Iris pigment epithelial cell (primary cell): ENCODE data around the gene ZNF81.
"Not testable (repeated sequence)": the region's sequence is repeated elsewhere in the genome, so short reads cannot be mapped to it uniquely, and the experiment has no call there.

Source experiments
- DNase-seq: peaks from one replicate; pipeline ENCODE4 v3.0.0-alpha.2; 2011; ENCODE audit warnings: low read depth

Gene ZNF81

DNA sequence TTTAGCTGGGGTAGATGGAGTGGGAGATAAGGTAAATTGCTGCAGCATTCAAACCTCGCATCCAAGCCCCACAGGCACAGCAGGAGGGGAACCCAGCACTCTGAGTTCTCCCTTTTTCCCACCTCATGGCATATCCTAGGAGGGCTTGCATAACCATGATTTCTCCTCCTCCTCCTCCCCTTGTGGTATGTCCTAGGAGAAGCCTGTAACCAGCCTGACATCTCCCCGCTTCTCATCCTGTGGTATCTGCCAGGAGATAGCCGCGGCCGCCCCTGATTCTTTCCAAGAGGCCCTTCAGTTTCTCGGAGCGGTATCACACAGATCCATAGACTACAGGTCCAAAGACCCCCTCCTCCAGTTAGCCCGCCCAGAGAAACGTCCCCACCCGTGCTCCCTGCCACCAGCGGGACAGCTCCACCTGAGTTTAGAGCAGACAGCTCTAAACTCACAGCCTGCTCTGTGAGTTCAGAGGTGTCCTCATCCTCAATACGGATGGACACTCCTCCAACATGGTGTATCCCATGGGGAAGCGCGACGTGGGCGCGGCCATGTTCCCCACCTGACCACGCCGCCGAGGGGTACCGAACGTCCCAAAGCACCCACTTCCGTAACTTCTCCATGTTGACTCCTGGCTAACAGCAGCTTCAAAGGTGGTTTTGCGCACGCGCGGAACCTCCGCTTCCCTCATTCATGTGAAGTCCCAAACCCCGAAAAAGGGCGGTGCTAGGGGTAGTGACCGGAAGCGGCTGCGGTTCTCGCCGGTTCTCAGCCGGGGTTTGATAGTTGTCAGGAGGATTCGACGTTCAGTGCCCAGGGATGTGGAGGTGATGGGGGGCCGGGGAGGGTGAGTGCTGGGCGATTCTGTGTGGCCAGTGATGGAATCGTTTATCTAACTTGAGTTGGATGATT is at the start of gene ZNF81:
TSS of gene ZNF81 (plus strand) at position 739 of the 909 bp plus-strand sequence. CDS start 9,366 bp downstream, outside the sequence.
- DNase-seq = peak; percentile 95

DNA sequence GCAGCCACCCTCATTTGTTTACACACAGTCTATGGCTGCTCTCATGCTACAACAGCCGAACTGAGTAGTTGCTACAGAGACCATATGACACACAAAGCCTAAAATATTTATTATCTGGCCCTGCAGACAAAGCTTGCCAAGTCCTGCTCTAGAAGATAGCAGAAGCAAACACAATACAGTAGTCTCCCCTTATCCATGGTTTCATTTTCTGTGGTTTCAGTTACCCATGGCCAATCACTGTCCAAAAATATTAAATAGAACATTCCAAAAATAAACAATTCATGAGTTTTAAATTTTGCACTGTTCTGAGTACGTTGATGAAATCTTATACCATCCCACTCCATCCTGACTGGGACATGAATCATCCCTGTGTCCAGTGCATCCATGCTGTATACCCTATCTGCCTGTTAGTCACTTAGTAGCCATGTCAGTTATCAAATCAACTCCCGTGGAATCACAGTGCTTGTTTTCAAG is 40.2 kb upstream of the ZNF81 start:
- peak; percentile 81 for DNase-seq

DNA sequence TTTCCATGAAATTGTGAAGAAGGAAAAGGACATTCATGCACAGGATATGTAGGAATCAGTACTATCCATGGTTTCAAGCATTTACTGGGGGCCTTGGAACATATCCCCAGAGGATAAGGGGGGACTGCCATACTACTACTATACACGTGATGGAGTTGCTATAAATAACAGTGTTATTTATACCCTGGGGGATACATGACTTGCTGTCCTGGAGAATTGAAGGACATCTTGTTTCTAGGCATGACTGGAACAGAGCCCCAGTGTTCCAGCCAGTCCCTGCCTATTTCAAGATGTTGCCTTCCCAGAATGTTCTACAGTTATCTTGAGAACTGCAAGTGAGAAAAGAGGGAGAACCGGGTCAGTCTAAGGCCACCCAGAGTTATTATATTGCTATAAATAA is 39.6 kb upstream of the ZNF81 start:
- no peak for DNase-seq

DNA sequence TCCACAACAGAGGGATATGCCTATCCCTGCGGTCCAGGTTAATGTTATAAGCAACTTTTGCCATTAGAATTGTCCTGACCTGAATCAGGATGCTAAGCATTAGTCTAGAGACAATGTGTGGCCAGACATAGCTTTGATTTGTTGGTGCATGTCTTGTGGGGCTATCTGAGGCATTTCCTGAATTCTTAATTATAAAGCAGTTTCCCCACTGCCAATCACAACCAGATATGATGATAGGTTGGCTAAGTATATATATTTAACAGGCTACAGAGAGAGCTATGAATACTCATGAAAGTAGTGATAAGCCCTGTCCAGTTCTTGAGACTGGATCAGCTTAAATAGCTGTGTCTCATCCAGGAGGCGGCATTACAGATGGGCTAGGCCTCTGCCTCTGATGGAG is 37.8 kb upstream of the ZNF81 start:
- no peak for DNase-seq

DNA sequence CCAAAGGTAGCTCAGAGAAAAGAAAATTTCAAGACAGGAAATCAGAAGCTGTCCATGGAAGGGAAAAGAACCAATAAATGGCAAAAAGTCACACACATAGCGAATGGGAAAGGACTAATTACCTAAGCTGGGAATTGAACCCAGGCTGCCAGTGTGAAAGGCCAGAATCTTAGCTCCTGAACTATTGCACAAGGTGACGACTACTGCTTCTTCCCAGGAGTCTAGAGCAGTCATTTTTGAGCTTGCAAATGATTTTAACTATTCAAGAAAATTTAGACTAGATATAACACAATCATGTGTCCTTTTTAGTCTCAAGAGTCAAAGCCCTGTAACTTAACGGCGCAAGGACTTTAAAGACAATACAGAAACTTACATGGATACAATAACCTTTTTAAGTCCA is 34.1 kb upstream of the ZNF81 start:
- DNase-seq = peak; percentile 16

DNA sequence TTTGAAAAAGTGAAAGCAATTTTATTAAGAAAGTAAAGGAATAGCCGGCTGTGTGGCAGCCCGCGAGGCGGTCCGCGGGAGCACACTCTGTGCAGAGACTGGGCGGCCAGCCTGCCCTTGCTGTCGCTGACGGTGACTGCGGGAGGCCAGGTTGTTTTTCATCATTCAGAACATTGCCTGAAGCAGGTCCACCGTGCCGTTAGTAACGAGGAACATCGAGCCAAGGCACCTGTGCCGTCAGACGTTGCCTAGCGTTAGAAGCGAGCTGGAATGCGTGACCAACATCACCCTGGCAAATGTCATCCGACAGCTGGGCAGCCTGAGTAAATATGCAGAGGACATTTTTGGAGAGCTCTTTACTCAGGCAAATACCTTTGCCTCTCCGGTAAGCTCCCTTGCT is 33.6 kb upstream of the ZNF81 start:
- DNase-seq = not testable (repeated sequence)

DNA sequence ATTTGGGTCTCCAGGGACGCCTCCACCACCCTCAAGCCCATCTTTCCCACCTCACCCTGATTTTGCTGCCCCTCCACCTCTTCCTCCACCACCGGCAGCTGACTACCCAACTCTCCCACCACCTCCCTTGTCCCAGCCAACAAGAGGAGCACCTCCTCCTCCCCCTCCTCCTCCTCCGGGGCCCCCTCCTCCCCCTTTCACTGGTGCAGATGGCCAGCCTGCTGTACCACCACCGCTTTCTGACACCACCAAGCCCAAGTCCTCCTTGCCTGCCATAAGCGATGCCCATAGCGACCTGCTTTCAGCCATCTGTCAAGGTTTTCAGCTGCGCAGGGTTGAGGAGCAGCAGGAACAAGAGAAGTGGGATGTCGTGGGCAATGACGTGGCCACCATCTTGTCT is 32.4 kb upstream of the ZNF81 start:
- no peak for DNase-seq

DNA sequence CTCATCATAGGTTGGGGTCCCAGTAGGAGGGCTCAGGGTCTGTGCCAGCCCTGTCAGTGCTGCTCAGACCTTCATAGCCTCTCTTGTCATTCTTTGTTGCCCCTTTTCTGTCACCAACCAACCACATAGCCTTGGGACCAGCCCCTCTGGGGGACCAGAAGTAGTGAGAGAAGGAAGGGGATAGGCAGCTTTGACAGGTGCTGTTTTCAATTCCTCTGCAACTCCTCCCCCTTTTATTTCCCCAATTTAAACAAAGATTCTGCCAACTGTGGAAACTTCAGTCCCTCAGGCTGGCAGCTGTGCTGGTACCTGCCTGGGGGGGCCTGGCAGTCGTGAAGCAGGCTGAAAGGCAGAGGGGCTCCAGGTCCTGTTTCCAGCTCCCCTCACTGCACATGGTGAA is 30.9 kb upstream of the ZNF81 start:
- not testable (repeated sequence) for DNase-seq

DNA sequence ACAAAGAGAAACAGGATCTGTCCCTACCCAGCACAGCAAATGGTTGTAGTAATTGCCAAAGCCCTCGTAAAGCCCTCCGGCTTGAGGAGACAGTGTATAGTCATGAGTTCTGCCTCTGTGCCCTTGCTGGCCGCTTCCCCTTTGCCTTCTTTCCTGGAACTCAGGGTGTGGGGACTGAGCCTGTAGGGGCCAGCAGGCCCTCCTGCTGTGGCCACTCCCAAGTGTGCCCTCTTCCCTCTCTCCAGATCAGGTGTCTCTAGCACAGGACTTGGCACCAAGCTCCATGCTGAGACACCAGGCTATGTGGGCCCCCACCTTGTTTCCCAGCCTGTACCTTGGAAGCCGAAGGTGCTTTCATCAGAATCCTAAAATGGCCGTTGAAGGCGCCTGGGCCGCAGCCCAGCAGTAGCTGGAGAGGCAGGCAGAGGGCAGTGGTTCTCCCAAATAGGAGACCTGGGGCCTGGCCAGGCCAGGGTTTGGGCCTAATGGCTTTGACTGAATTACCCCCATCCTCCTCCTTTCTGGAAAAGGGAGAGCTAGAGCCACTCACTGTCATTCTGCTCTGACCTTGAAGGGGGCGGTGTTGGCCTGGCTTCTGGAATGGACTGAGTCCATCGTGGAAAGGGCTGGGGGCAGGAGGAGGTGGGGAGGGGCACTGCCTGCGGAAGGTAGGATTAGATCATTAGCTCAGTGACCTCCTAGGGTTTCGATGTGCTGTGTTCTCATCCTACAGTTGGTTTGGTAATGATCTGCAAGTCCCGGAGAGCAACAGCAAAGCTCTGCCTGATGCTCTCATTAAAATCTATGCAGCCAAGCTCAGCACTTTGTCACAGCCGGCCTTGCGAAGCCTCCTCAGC is 30.1 kb upstream of the ZNF81 start:
- DNase-seq = not testable (repeated sequence)

DNA sequence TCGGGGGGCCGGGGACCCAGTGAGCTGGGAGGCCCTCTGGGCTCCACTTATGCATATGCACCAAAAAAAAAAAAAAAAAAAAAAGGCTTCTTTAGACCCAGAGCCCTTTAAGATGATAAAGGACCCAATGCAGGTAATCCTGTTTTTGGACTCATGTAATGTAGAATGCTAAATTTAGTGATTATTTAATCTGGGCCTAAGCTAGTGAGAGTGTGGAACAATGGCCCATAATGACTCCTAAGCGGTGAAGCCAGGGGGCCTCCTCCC is 29.5 kb upstream of the ZNF81 start:
- not testable (repeated sequence) for DNase-seq

DNA sequence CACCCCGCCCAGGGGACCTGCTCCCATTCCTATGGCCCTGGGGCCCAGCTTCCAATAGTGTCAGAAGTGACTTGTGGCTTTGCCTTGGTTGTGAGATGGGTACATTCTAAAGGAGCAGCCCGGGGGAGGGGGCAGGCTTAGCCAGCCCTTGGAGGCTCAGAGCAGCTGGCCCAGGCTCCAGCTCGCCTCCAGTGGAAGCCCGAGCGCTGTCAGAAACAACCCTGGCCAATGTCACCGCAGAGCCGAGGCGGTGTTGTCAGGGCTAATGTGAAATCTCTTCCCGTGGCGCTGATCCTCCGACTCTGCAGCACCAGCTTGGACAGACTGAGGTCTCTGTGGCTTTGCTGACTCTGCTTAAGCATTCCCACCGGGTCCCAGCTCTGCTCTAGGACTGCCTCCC is 29.2 kb upstream of the ZNF81 start:
- DNase-seq = no peak

DNA sequence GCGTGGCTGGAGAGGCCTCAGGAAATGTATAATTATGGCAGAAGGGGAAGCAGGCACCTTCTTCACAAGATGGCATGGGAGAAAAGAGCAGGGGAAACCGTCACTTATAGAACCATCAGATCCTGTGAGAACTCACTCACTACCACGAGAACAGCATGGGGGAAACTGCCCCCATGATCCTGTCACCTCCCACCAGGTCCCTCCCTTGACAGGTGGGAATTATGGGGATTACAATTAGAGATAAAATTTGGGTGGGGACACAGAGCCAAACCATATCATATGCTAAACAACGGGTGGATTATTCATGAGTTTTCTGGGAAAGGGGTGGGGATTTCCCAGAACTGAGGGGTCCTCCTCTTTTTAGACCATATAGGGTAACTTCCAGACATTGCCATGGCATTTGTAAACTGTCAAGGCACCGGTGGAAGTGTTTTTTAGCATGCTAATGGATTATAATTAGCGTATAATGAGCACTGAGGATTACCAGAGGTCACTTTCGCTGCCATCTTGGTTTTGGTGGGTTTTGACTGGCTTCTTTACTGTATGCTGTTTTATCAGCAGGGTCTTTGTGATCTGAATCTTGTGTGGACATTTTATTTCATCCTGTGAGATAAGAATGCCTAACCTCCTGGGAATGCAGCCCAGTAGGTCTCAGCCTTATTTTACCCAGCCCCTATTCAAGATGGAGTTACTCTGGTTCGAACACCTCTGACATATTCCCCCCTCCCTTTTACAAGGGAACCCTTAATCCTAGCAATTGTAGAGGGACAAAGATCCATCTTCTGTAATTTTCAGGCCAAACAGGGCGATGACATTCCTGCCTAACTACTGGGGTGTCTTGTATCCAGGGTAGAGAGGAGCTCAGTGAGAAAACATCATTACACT is 27.6 kb upstream of the ZNF81 start:
- no peak for DNase-seq

DNA sequence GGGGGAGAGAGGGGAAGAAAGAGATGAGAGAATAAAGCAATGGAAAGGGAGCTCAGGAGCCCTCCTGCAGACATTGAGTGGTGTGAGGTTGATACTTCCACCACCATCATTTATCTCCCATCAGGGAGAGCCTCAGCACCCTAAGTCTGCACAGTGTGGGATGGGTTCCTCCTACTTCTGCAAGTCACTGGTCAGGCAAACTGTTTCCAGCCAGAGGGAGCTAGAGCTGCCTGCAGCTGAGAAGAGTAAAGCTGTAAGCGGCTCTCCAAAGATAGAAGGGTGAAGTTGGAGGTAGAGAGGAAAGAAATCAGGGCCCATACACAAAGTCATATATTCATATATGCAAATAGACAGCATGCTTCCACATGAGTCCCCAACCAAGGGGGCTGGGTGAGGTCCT is 21.9 kb upstream of the ZNF81 start:
- DNase-seq = no peak

DNA sequence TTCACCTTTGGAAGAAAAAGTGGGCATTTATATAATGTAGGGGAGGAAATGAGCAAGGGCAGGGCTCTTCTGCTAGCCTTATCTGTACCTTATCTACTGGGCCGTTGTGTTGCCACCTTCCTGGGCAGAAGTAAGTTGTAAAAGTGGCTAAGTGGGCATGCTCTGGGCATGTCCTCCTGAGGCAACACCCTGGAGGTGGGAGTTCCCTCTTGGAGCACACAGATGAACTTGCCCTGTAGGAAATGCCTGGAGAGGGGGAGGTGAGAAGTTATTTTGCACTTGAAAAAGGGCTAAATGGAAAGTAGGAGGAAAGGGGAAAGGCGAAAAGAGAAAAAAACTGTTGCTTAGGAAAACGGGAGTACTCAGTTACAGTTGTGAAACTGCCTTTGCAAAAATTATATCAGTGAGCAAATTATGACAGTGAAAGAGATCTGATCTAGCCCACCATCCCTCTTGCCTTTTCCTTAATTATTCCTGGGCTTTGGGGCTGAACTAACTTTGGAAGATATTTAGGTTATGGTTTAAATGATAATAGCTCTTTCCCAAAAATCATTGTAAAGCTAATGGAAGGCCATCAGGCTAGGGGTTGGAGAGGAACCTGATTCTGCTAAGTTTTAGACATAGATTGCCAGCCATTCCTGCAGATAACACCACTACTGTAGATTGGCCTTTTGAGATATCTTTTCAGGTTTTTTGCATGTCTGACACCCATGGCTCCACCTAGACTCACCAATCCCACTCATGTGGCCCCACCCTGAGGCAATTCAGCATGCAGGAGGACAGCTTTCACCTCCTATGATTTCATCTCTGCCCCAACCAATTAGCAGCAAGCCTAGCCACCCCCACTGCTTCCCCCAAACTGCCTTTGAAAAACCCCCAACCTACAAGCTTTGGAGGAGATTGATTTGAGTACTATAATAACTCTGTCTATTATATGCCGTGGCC is 20.5 kb upstream of the ZNF81 start:
- DNase-seq = no peak

DNA sequence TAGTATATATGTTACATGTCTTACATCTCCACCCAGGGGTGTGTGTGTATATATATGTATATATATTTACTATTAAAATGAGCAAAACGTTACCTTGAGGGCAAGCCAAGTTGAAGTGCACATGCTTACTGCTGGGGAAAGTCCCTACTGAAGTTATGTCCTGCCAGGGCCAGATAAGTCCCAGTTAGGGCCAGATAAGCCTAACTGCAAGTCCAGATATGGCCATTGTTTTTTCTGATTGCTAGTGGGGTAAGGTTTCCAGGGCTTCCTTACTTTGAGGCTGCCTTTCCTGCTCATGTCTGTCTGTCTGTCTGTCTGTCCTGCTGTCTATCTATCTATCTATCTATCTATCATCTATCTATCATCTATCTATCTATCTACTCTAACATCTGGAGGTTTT is 19.3 kb upstream of the ZNF81 start:
- DNase-seq = peak; percentile 13

DNA sequence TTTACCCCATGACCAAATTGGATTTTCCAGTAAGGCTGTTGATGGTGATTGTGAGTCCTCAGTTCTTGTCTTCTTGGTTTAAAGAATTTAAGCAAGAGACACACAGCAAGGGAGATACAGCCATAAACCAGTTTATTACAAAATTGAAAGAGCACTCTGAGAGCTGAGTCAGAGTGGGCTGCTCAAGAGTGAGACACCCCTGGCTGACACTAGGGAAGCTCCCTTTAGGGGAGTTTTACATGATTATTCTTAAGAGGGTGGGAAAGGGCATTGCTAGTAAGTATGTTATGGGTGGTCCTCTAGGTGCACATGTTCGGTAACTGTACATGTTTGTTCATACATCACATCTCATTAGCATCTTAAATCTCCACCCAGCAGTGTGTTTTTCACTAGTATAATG is 18.8 kb upstream of the ZNF81 start:
- no peak for DNase-seq

DNA sequence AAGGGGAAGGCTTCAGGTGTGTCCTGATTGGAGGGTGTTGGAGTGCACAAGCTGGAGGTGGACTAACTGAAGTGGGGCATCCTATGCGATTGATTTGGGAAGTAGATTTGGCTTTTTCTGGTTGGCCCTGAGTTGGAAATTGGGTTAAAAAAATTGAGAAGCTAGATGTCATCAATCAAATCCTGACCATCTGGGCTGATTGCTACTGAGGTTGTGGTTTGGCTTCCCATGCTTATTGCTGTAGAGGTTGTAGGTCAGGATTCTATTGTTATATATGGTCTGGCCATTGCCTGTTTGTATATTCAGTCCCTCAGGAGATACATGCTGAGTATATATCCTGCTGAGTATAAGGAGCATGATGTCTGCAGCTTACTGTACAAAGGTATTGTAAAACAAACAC is 7.7 kb upstream of the ZNF81 start:
- DNase-seq = no peak

DNA sequence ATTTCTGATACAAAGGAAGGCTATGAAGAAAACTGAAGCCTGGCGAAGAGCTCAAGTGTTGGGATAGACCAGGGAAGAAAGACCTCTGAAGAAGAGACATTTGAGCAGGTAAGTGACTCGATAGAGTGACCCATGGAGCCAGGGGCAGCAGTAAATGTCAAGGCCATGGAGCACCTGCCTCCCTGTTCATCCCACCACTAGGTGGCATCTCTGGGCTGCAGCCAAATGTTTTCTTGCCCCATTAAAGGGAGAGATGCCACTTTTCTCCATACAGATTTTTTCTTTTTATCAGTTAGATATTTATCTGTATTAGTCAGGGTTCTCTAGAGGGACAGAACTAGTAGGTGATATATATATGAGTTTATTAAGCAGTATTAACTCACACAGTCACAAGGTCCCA is 4.9 kb upstream of the ZNF81 start:
- DNase-seq = peak; percentile 20

DNA sequence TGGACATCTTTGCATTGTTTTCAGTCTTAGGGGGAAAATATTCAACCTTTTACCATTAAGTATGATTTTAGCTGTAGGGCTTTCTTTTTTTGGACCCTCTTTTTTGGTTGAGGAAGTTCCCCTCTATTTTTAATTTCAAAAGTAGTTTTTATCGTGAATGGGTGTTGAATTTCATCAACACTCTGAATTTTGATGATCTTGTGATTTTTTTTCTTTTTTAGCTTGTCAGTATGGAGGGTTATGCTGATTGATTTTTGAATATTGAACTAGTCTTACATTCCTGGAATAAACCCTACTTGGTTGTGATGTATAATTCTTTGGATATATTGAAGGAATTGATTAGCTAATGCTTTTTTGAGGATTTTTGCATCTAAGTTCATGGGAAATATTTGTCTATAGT is 1.7 kb downstream of the ZNF81 start:
- no peak for DNase-seq

DNA sequence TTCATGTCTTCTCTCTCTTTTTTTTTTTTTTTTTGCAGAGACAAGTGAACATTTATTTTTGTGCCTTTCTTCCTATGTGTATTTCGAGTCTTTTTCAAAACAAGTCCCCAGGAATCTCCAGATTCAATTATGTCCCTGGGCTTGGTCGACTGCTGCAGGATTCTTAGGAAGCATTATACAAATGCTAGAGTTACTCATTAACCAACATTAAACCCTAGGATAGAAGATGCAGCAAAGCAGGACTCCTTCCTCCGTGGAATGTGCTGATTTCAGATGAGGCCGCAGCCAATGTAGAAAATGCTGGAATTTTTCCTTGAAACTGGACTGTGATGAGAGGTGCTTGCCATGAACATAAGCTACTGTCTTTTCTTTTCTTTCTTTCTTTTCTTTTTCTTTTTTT is 3.4 kb downstream of the ZNF81 start:
- no peak for DNase-seq

DNA sequence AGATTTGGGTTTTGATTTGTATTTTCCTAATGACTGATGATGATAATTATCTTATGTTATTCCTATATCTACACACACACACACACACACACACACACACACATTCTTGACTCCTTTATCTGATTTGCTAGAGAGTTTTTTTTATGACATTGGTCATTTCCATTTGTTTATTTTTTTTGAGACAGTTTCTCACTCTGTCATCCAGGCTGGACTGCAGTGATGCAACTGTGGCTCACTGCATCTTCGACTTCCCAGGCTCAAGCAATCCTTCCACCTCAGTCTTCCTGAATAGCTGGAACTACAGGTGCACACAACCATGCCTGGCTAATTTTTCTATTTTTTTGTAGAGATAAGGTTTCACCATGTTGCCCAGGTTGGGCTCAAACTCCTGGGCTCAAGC is 6.7 kb downstream of the ZNF81 start:
- no peak for DNase-seq
